ENCODE results near the gene PRKAR1B. TPM values are rescaled to one million over a fixed set of nuclear protein-coding genes. Genes with fewer than 3 reads are reported as not detected.
A peak's percentile ranks its signal among the peaks of the same experiment; 100 is the strongest.

PRKAR1B gene
- total and polyA plus RNA-seq, 10 donors, result 9.9 to 39.5 (median 23.5) TPM

- intact Hi-C loops (cut with DNase I; ENCODE audit: low total_unique reads), result no loop called here
- 48 to 63% (median 62%) methylated on average over 41 to 45 of the region's 45 CpGs for WGBS, 5 donors
These were observed 15.8 kb downstream of the PRKAR1B start for GRCh38 chr7:711093-711921.

DNA sequence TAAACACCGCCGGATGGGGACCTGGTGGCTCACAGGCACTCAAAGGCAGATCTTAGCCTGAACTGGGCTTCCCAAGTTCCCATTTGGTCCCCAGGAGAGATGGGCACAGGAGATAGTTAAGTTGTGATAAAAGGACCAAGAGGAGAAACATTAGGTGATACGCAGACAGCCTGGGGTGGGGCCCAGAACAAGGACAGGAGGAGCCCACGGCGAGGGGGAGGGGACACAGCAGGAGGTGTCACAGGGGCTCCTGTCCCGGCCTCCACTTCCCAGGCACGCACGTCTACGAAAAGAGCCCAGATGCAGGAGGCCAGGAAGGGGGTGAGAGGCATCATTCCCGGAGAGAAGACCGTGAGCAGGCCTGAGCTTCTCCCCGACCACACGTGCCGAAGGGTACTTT lies 16.9 kb downstream of the PRKAR1B start:
- no peaks in the 10 kb centered on the region for H3K9me3 ChIP-seq
- H3K27me3 ChIP-seq (replicated peaks in 1 of 7), result peaks cover 0 to 18% (median 0%) of the 10 kb centered on the region in 7 donors
- H3K27ac ChIP-seq, result peak overlapping the region in 2 of 8 donors; percentile 16 to 33
- H3K4me1 ChIP-seq, result peaks cover 0 to 40% (median 4%) of the 10 kb centered on the region in 6 donors
- 80 to 90% (median 87%) methylated on average over 14 of the region's 14 CpGs for WGBS, 5 donors
- H3K36me3 ChIP-seq, result peaks cover 0 to 4% (median 0%) of the 10 kb centered on the region in 6 donors
- intact Hi-C loops (cut with DNase I; ENCODE audit: low total_unique reads), result no loop called here
- peak; percentile 53 for DNase-seq
- peak overlapping the region in 4 of 8 donors; percentile 3 to 74 (median 36) for H3K4me3 ChIP-seq
- TF ChIP-seq POLR2A (IDR thresholded peaks at IDR 0.05) (no peak), POLR2AphosphoS5 (IDR thresholded peaks at IDR 0.05) (no peak)
- TF ChIP-seq, protein P1, sequence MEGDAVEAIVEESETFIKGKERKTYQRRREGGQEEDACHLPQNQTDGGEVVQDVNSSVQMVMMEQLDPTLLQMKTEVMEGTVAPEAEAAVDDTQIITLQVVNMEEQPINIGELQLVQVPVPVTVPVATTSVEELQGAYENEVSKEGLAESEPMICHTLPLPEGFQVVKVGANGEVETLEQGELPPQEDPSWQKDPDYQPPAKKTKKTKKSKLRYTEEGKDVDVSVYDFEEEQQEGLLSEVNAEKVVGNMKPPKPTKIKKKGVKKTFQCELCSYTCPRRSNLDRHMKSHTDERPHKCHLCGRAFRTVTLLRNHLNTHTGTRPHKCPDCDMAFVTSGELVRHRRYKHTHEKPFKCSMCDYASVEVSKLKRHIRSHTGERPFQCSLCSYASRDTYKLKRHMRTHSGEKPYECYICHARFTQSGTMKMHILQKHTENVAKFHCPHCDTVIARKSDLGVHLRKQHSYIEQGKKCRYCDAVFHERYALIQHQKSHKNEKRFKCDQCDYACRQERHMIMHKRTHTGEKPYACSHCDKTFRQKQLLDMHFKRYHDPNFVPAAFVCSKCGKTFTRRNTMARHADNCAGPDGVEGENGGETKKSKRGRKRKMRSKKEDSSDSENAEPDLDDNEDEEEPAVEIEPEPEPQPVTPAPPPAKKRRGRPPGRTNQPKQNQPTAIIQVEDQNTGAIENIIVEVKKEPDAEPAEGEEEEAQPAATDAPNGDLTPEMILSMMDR (IDR thresholded peaks at IDR 0.05 in 8 of 11, conservative IDR thresholded peaks at IDR 0.05 in 3 of 11), result no peak

More at GRCh38 chr7:711093-711921, 15.8 kb downstream of the PRKAR1B start:
- H3K27me3 ChIP-seq (replicated peaks in 1 of 7), result peaks cover 0 to 18% (median 0%) of the 10 kb centered on the region in 7 donors
- peaks cover 0 to 4% (median 0%) of the 10 kb centered on the region in 6 donors for H3K36me3 ChIP-seq
- H3K9me3 ChIP-seq, result no peaks in the 10 kb centered on the region
- TF ChIP-seq POLR2A (IDR thresholded peaks at IDR 0.05) (no peak), POLR2AphosphoS5 (IDR thresholded peaks at IDR 0.05) (peak; percentile 44 to 79 (median 75))
- DNase-seq, result peak; percentile 81
- H3K27ac ChIP-seq, result peak overlapping the region; percentile 10 to 83 (median 76)
- H3K4me3 ChIP-seq, result peak overlapping the region; percentile 29 to 74 (median 46)
- peaks cover 0 to 32% (median 4%) of the 10 kb centered on the region in 6 donors for H3K4me1 ChIP-seq

DNA sequence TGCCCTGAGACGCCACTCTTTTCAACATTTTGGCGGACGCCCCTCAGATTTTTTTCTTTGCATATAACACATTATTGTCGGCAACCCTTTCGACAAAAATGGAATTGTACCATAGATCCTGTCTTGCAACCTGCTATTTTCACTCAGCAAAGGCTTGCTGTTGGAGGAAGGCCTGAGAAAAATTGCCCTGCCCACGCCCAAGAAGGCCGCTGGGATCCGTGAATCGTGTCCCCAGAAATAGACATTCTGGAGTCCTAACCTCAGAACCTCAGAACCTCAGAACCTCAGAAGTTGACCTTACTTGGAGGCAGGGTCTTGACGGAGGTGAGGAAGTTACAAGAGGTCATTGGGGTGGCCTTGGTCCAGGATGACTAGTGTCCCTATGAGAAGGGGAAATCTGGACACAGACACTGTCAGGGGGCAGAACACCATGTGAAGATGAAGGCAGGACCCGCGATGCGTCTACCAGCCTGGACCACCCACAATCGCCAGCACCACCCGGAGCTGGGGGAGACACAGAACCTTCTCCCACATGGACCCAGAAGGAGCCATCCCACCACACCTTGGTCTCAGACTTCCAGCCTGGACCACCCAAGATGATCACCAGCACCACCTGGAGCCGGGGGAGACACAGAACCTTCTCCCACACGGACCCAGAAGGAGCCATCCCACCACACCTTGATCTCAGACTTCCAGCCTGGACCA lies 19.6 kb downstream of the PRKAR1B start:
- DNase-seq, result peak; percentile 45

DNA sequence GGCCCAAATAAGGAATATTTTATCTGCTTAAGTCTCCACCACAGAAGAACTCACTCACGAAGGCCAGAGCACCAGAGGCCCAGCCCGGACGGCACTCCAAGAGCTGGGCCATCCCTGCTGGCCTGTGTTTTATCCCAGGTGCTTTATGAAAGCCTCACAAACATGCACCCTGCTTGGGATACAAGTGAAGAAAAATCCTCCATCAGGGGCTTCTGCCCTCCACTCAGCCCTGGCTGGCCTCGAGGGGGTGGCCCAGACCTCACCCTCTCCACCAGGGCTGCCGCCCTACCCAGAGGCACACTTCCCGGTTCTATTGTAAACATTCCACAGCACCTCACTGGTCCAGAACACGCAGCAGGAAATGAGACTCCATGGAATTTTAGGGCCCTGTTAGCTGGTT lies 20.4 kb downstream of the PRKAR1B start:
- Histone ChIP-seq H3K27me3 (replicated peaks in 1 of 7) (peaks cover 0 to 6% (median 0%) of the 10 kb centered on the region in 7 donors), H3K36me3 (peaks cover 0 to 4% (median 0%) of the 10 kb centered on the region in 6 donors), H3K4me1 (peaks cover 0 to 32% (median 0%) of the 10 kb centered on the region in 6 donors), H3K4me3 (no peak overlapping the region), H3K27ac (peak overlapping the region in 1 of 8 donors; percentile 3), H3K9me3 (peaks cover 0 to 20% (median 17%) of the 10 kb centered on the region in 8 donors)
- intact Hi-C loops (cut with DNase I; ENCODE audit: low total_unique reads), result no loop called here
- TF ChIP-seq, protein P1 (IDR thresholded peaks at IDR 0.05 in 8 of 11, conservative IDR thresholded peaks at IDR 0.05 in 3 of 11), result no peak
- TF ChIP-seq POLR2A (IDR thresholded peaks at IDR 0.05) (no peak), POLR2AphosphoS5 (IDR thresholded peaks at IDR 0.05) (no peak)
- WGBS, 5 donors, result 72 to 90% (median 88%) methylated on average over 6 to 7 of the region's 7 CpGs
- peak; percentile 27 for DNase-seq

More for the DNA sequence above, 19.6 kb downstream of the PRKAR1B start:
- WGBS, 5 donors, result 90 to 97% (median 94%) methylated on average over 17 of the region's 17 CpGs
- Histone ChIP-seq H3K36me3 (peaks cover 0 to 4% (median 0%) of the 10 kb centered on the region in 6 donors), H3K4me3 (no peak overlapping the region), H3K27ac (no peak overlapping the region), H3K4me1 (peaks cover 0 to 35% (median 0%) of the 10 kb centered on the region in 6 donors), H3K9me3 (peaks cover 0 to 19% (median 14%) of the 10 kb centered on the region in 8 donors), H3K27me3 (replicated peaks in 1 of 7) (peaks cover 0 to 11% (median 0%) of the 10 kb centered on the region in 7 donors)
- intact Hi-C loops (cut with DNase I; ENCODE audit: low total_unique reads), result no loop called here
- TF ChIP-seq, protein P1 (IDR thresholded peaks at IDR 0.05 in 8 of 11, conservative IDR thresholded peaks at IDR 0.05 in 3 of 11), result no peak
- TF ChIP-seq POLR2AphosphoS5 (IDR thresholded peaks at IDR 0.05) (no peak), POLR2A (IDR thresholded peaks at IDR 0.05) (no peak)
